Liver (tissue), 9 donors: ENCODE results near the gene CLINT1. TPM values are rescaled to one million over a fixed set of nuclear protein-coding genes. Genes with fewer than 3 reads are reported as not detected.

ENCODE experiments used
- DNase-seq: peaks from one replicate; pipeline ENCODE4 v3.0.0-alpha.2; 2017; ENCODE audit warnings: low spot score
- H3K27ac ChIP-seq, 2 donors: one replicate each; pipeline ENCODE4 v1.7.0; 2013; ENCODE audit warnings: inconsistent platforms in 2 of 2, low read length in 2 of 2, control low read depth in 1 of 2, low read depth in 1 of 2, mild to moderate bottlenecking in 1 of 2
- H3K27me3 ChIP-seq, 4 donors: one replicate each; pipeline versions ENCODE4 v1.6.1 to v1.7.0; 2013; ENCODE audit warnings: low read length in 3 of 4, inconsistent platforms in 1 of 4, mild to moderate bottlenecking in 1 of 4, moderate library complexity in 1 of 4; ENCODE audit not compliant: control insufficient read depth in 4 of 4, insufficient read depth in 4 of 4
- H3K36me3 ChIP-seq, 4 donors: one replicate each; pipeline versions ENCODE4 v1.6.1 to v1.7.0; 2013; ENCODE audit warnings: low read length in 3 of 4, mild to moderate bottlenecking in 3 of 4, low read depth in 1 of 4, moderate library complexity in 1 of 4; ENCODE audit not compliant: control insufficient read depth in 4 of 4, insufficient read depth in 3 of 4
- H3K4me1 ChIP-seq, 4 donors: one replicate each; pipeline versions ENCODE4 v1.6.1 to v1.7.0; 2013; ENCODE audit warnings: low read length in 3 of 4, mild to moderate bottlenecking in 3 of 4, moderate library complexity in 1 of 4; ENCODE audit not compliant: control insufficient read depth in 4 of 4, insufficient read depth in 4 of 4
- H3K4me3 ChIP-seq, 3 donors: one replicate each; pipeline versions ENCODE4 v1.6.1 to v1.7.0; 2013; ENCODE audit warnings: low read length in 3 of 3, control low read depth in 1 of 3, low read depth in 1 of 3, mild to moderate bottlenecking in 1 of 3
- H3K9ac ChIP-seq, 2 donors: one replicate each; pipeline ENCODE4 v1.7.0; 2013; ENCODE audit warnings: low read length in 2 of 2, mild to moderate bottlenecking in 2 of 2, moderate library complexity in 2 of 2, control low read depth in 1 of 2, low read depth in 1 of 2
- H3K9me3 ChIP-seq, 4 donors: one replicate each; pipeline versions ENCODE4 v1.6.1 to v1.7.0; 2013; ENCODE audit warnings: low read length in 3 of 4; ENCODE audit not compliant: control insufficient read depth in 4 of 4
- ATF3 ChIP-seq: IDR thresholded peaks from 2 replicates; pipeline ENCODE4 v1.6.1; 2016; ENCODE audit warnings: antibody characterized with exemption
- CTCF ChIP-seq: fragments of 150-350 bp; IDR thresholded peaks from 2 replicates; pipeline ENCODE4 v1.5.1; 2017; ENCODE audit warnings: improper control_type of control experiment, low read depth, low read length; ENCODE audit not compliant: missing input control
- EGR1 ChIP-seq, 2 donors: IDR thresholded peaks; 2 replicates each; pipeline ENCODE4 v1.6.1; 2016 to 2018; ENCODE audit warnings: antibody characterized with exemption in 2 of 2, low read depth in 2 of 2
- FOXA1 ChIP-seq: IDR thresholded peaks from 2 replicates; pipeline ENCODE4 v1.6.1; 2016; ENCODE audit warnings: antibody characterized with exemption
- HNF4A ChIP-seq, 2 donors: conservative IDR thresholded peaks; 2 replicates each; pipeline ENCODE4 v1.6.1; 2016; ENCODE audit warnings: antibody characterized with exemption in 2 of 2, mild to moderate bottlenecking in 2 of 2
- JUND ChIP-seq, 2 donors: IDR thresholded peaks; 2 replicates each; pipeline ENCODE4 v1.6.1; 2016; ENCODE audit warnings: antibody characterized with exemption in 2 of 2
- MAX ChIP-seq: IDR thresholded peaks from 2 replicates; pipeline ENCODE4 v1.6.1; 2016; ENCODE audit warnings: antibody characterized with exemption
- NR2F2 ChIP-seq: IDR thresholded peaks from 2 replicates; pipeline ENCODE4 v1.6.1; 2016; ENCODE audit warnings: antibody characterized with exemption
- RAD21 ChIP-seq, 2 donors: IDR thresholded peaks; 2 replicates each; pipeline ENCODE4 v1.6.1; 2016; ENCODE audit warnings: antibody characterized with exemption in 2 of 2, mild to moderate bottlenecking in 2 of 2
- REST ChIP-seq: IDR thresholded peaks from 2 replicates; pipeline ENCODE4 v1.6.1; 2016; ENCODE audit warnings: antibody characterized with exemption, mild to moderate bottlenecking
- RXRA ChIP-seq, 2 donors: IDR thresholded peaks; 2 replicates each; pipeline ENCODE4 v1.6.1; 2017 to 2018; ENCODE audit warnings: antibody characterized with exemption in 2 of 2, mild to moderate bottlenecking in 1 of 2
- SP1 ChIP-seq: IDR thresholded peaks from 2 replicates; pipeline ENCODE4 v1.6.1; 2018; ENCODE audit warnings: antibody characterized with exemption, mild to moderate bottlenecking
- TAF1 ChIP-seq: conservative IDR thresholded peaks from 2 replicates; pipeline ENCODE4 v1.6.1; 2016; ENCODE audit warnings: antibody characterized with exemption, mild to moderate bottlenecking
- YY1 ChIP-seq: IDR thresholded peaks from 2 replicates; pipeline ENCODE4 v1.6.1; 2016; ENCODE audit warnings: antibody characterized with exemption, mild to moderate bottlenecking
- ZBTB33 ChIP-seq: IDR thresholded peaks from 2 replicates; pipeline ENCODE4 v1.6.1; 2016; ENCODE audit warnings: antibody characterized with exemption
- WGBS: extraction: QIAGEN DNeasy Blood & Tissue Kit; methylation state at CpG from one replicate; pipeline ENCODE4 v1.1.7; 2013; 5-methylcytosine and 5-hydroxymethylcytosine counted together
- polyA plus RNA-seq, 2 donors: library from polyadenylated mRNA; stranded (reverse) in 1 of 2; unstranded in 1 of 2; fragments of 200-250 nt in 1 of 2; fragments of >200 nt in 1 of 2; fragmentation: Nextera tagmentation in 1 of 2; extraction: Ambion mirVana in 1 of 2; gene quantifications; one replicate each; pipeline versions ENCODE4 v1.2.1 to v1.2.3, GENCODE V29; 2013 to 2015
- total RNA-seq, 2 donors: library from RNA; depleted of rRNA; stranded (reverse); fragments of >200 nt; gene quantifications; one replicate each; pipeline ENCODE4 v1.2.3, GENCODE V29; 2014
- donor health status: healthy.
- donor health status: healthy.
- donor health status: healthy.
- donor health status: healthy.
- donor health status: healthy.

CLINT1 gene
- total and polyA plus RNA-seq, 4 donors = 34.8 to 115 (median 68.3) TPM

- TF ChIP-seq SP1 (no peak), FOXA1 (no peak), TAF1 (no peak), YY1 (no peak), JUND (IDR thresholded peaks at IDR 0.05) (no peak), REST (no peak), RXRA (IDR thresholded peaks at IDR 0.05) (no peak)
Measured at GRCh38 chr5:157892974-157893373, 34.0 kb upstream of the CLINT1 start (continued).

- H3K4me1 ChIP-seq = peaks cover 3 to 16% (median 11%) of the 10 kb centered on the region in 4 donors
Measured at GRCh38 chr5:157890836-157891597, 32.1 kb upstream of the CLINT1 start.

GRCh38 chr5:157888814-157889532 is 30.0 kb upstream of the CLINT1 start:
- H3K36me3 ChIP-seq = no peaks in the 10 kb centered on the region
- H3K27me3 ChIP-seq = no peaks in the 10 kb centered on the region
- DNase-seq = no peak
- 41% methylated on average over 1 of the region's 1 CpG for WGBS
- H3K9ac ChIP-seq = no peak overlapping the region
- H3K4me3 ChIP-seq = no peak overlapping the region
- peak overlapping the region; percentile 36 to 49 for H3K27ac ChIP-seq
- no peaks in the 10 kb centered on the region for H3K9me3 ChIP-seq
- H3K4me1 ChIP-seq = peaks cover 3 to 16% (median 11%) of the 10 kb centered on the region in 4 donors
- TF ChIP-seq RAD21 (IDR thresholded peaks at IDR 0.05) (no peak), REST (no peak), CTCF (no peak), HNF4A (conservative IDR thresholded peaks at IDR 0.05) (peak in 1 of 2 donors; percentile 20), YY1 (peak; percentile 22), EGR1 (IDR thresholded peaks at IDR 0.05; ENCODE audit: low read depth in 2 of 2) (no peak), SP1 (no peak), TAF1 (no peak), FOXA1 (no peak), JUND (IDR thresholded peaks at IDR 0.05) (no peak), ATF3 (no peak), MAX (no peak), NR2F2 (no peak), ZBTB33 (no peak)

More at GRCh38 chr5:157890836-157891597, 32.1 kb upstream of the CLINT1 start:
- no peak for TF ChIP-seq ATF3
- no peaks in the 10 kb centered on the region for H3K9me3 ChIP-seq
- no peak overlapping the region for H3K4me3 ChIP-seq
- no peaks in the 10 kb centered on the region for H3K27me3 ChIP-seq
- DNase-seq = no peak
- H3K9ac ChIP-seq = no peak overlapping the region
- no peak overlapping the region for H3K27ac ChIP-seq
- H3K36me3 ChIP-seq = no peaks in the 10 kb centered on the region
- WGBS = 89% methylated on average over 2 of the region's 2 CpGs
